ENCODE measurements around the gene PRKCZ.

GRCh38 chr1:2155788-2156187, 105.6 kb downstream of the PRKCZ start:
- TF ChIP-seq CTCF (IDR thresholded peaks at IDR 0.05), result no peak
- no peak for TF ChIP-seq POLR2A (IDR thresholded peaks at IDR 0.05)
- no peak for TF ChIP-seq EP300 (IDR thresholded peaks at IDR 0.05)
